HFFc6 (cell line): ENCODE results near the gene COX14. TPM values are rescaled to one million over a fixed set of nuclear protein-coding genes. Genes with fewer than 3 reads are reported as not detected.
A peak's percentile ranks its signal among the peaks of the same experiment; 100 is the strongest.

Source experiments
- DNase-seq: peaks from one replicate; pipeline ENCODE4 v3.0.0-alpha.2; 2018
- H3K27ac Mint-ChIP-seq: 2 replicates; pipeline ENCODE4 v1.8.0; 2020; ENCODE audit warnings: mild to moderate bottlenecking, mixed read lengths
- H3K27me3 Mint-ChIP-seq: 2 replicates; pipeline ENCODE4 v1.8.0; 2021; ENCODE audit warnings: mild to moderate bottlenecking, moderate library complexity, mixed read lengths; ENCODE audit not compliant: insufficient read depth
- H3K36me3 Mint-ChIP-seq: 2 replicates; pipeline ENCODE4 v1.8.0; 2021; ENCODE audit warnings: low read depth, mixed read lengths
- H3K4me1 Mint-ChIP-seq: 2 replicates; pipeline ENCODE4 v1.8.0; 2020; ENCODE audit warnings: low read depth, mixed read lengths
- H3K4me3 Mint-ChIP-seq: 2 replicates; pipeline ENCODE4 v1.8.0; 2020; ENCODE audit warnings: mild to moderate bottlenecking, moderate library complexity, mixed read lengths
- H3K9me3 Mint-ChIP-seq: 2 replicates; pipeline ENCODE4 v1.8.0; 2020; ENCODE audit warnings: mild to moderate bottlenecking, mixed read lengths
- CTCF ChIP-seq: fragments of 200-600 bp; sonication (generic); IDR thresholded peaks from 2 replicates; pipeline ENCODE4 v1.5.0; 2021; ENCODE audit warnings: antibody characterized with exemption, mild to moderate bottlenecking
- long read RNA-seq: library from polyadenylated mRNA; unstranded; transcript quantifications from one replicate; pipeline ENCODE4 v2.0.0, GENCODE V29; 2019
- total RNA-seq, 6 experiments: library from RNA; stranded (reverse); fragmentation: NEBNext Ultra II Directional; extraction: Animal tissue kit (Norgen Biotek cat#: 25700); gene quantifications; 2 replicates in 1 of 6; 3 replicates in 5 of 6; pipeline ENCODE4 v1.2.3, GENCODE V29; 2021

The COX14 gene
- 10 to 100 TPM; 44.4 to 77.8 (median 53.4) TPM for total RNA-seq
- long read RNA-seq, transcript COX14-203 (2 exons, 739 nt) = major isoform, 70 of 70 reads
- long read RNA-seq, partial matches to known transcripts = 0 of 70 reads
- long read RNA-seq, other reads (novel, unspliced or antisense) = 0 of 70 reads

DNA sequence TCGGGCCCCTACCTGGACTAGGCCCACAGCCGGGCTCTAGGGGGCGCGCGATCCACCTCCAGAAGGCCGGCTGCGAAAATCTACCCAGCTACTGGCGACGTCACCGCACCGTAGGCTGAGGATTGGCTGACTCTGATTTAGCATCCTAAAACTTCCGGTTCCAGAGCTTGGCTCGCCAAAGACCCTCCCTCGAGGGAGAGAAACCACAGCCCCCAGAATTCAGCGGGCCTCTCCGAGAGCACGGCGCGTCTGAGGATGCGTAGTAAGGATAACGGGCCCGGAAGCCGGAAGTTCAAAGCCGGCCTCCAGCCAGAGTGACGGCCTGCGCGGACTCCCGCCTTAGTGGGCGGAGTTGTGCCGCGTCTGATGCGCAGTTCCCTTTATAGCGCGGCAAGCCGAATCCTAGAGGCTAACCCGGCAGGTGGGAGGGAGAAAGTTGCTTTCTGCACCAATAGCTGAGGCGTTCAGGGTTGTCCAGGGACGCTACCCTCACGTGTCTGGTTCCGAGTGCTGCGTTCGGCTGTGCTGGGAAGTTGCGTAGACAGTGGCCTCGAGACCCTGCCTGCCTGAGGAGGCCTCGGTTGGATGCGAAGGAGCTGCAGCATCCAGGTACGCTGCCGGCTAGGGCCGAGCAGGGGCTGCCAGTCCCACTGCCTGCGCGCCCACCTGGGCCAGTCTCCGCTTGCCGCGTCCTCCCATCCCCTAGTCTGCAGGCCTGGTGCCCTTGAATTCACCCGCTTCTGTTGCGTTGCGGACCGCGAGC, at the start of gene COX14:
Gene COX14 (plus strand): TSS at position 544 of the 763 bp plus-strand sequence. CDS start 7,808 bp downstream, outside the sequence.
- Mint-ChIP-seq H3K9me3 (no peaks in the 10 kb centered on the region), H3K27me3 (peaks cover 12% of the 10 kb centered on the region), H3K36me3 (peaks cover 26% of the 10 kb centered on the region), H3K4me1 (peaks cover 26% of the 10 kb centered on the region), H3K27ac (peak within 1 kb of the TSS; percentile 100), H3K4me3 (peak within 1 kb of the TSS; percentile 100)
- peak; percentile 99 for DNase-seq
- TF ChIP-seq CTCF = peak; percentile 94

DNA sequence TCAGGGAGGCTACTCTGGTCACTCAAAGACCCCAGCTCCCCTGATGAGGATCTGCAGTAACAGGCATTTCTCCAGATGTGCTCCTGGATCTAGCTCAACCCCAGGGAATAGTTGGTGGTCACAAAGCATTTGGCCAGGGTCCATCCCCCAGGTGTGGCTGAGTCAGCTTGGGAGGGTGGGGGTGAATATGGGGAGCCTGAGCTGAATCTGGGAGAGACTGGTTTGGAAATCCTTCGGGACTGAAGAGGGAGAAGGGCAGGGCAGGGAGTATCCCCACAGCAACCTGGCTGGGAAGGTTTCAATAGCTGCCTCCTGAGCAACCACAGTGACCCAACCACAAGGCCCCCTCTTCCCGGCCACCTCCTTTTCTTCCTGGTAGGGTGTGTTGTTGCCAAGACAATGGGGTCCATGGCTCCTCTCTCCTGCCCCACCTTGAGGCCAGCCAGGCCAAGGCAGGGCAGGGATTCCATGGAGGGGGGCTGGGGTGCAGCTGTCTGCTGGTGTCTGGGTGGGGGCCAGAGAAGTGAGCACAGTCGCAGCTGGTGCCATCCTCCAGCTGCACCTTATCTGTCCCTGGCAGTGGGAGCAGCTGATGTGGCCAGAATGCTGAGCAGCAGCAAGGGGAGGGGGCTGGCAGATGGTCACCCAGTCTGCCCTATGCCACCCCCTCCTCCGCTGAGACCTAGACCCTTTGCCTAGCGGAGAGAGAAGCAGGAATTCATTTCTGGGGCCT, 49.1 kb upstream of the COX14 start:
- no peak for DNase-seq
- Mint-ChIP-seq H3K27ac (no peak overlapping the region), H3K27me3 (peaks cover 12% of the 10 kb centered on the region), H3K36me3 (no peaks in the 10 kb centered on the region), H3K4me1 (0 out of 2 replicates have a peak, but pooled peaks cover 6% of the 10 kb centered on the region), H3K4me3 (no peak overlapping the region), H3K9me3 (no peaks in the 10 kb centered on the region)
- TF ChIP-seq CTCF = no peak

- no peak overlapping the region for H3K27ac Mint-ChIP-seq
- peak; percentile 25 for DNase-seq
- no peak overlapping the region for H3K4me3 Mint-ChIP-seq
Observed at GRCh38 chr12:50065726-50066310, 46.2 kb upstream of the COX14 start.

DNA sequence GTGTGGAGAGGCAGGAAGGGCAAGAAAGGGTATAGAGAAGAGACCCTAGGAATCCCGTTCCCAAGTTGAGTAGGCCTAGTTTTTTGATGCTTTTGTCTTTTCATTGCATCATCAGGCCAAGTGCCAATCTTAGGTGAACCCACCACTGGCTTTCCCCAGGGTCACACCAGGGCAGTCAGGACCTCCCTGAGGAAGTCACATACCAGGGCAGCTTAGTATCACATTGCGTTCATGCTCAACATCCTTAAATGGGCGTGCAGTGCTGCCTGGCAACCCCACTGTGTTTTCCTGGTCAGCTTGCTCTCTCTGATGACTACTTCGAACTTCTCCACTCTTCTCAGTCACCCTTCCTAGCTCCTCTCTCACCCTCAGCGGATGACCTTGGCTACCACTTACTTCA, 45.6 kb upstream of the COX14 start:
- no peaks in the 10 kb centered on the region for H3K36me3 Mint-ChIP-seq
- no peaks in the 10 kb centered on the region for H3K9me3 Mint-ChIP-seq
- no peak for TF ChIP-seq CTCF
- no peak overlapping the region for H3K27ac Mint-ChIP-seq
- peak; percentile 91 for DNase-seq
- H3K4me1 Mint-ChIP-seq = peaks cover 14% of the 10 kb centered on the region
- no peak overlapping the region for H3K4me3 Mint-ChIP-seq
- peaks cover 7% of the 10 kb centered on the region for H3K27me3 Mint-ChIP-seq

More at GRCh38 chr12:50065726-50066310, 46.2 kb upstream of the COX14 start:
- Mint-ChIP-seq H3K27me3 (peaks cover 8% of the 10 kb centered on the region), H3K4me1 (peaks cover 10% of the 10 kb centered on the region), H3K36me3 (no peaks in the 10 kb centered on the region), H3K9me3 (no peaks in the 10 kb centered on the region)
- TF ChIP-seq CTCF = no peak

- no peak overlapping the region for H3K27ac Mint-ChIP-seq
- H3K27me3 Mint-ChIP-seq = peaks cover 2% of the 10 kb centered on the region; the same call in 1 of the 2 replicates
- no peak for DNase-seq
- TF ChIP-seq CTCF = no peak
- peaks cover 14% of the 10 kb centered on the region for H3K4me1 Mint-ChIP-seq
- no peaks in the 10 kb centered on the region for H3K36me3 Mint-ChIP-seq
- no peak overlapping the region for H3K4me3 Mint-ChIP-seq
- H3K9me3 Mint-ChIP-seq = no peaks in the 10 kb centered on the region
Observed at GRCh38 chr12:50069069-50069468, 43.0 kb upstream of the COX14 start.
